ENCODE data around the gene SCMH1.

GRCh38 chr1:41072051-41072450, 170.1 kb downstream of the SCMH1 start:
- TF ChIP-seq, protein P1, sequence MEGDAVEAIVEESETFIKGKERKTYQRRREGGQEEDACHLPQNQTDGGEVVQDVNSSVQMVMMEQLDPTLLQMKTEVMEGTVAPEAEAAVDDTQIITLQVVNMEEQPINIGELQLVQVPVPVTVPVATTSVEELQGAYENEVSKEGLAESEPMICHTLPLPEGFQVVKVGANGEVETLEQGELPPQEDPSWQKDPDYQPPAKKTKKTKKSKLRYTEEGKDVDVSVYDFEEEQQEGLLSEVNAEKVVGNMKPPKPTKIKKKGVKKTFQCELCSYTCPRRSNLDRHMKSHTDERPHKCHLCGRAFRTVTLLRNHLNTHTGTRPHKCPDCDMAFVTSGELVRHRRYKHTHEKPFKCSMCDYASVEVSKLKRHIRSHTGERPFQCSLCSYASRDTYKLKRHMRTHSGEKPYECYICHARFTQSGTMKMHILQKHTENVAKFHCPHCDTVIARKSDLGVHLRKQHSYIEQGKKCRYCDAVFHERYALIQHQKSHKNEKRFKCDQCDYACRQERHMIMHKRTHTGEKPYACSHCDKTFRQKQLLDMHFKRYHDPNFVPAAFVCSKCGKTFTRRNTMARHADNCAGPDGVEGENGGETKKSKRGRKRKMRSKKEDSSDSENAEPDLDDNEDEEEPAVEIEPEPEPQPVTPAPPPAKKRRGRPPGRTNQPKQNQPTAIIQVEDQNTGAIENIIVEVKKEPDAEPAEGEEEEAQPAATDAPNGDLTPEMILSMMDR (IDR thresholded peaks at IDR 0.05), result no peak
- TF ChIP-seq POLR2AphosphoS5 (IDR thresholded peaks at IDR 0.05) (no peak), POLR2A (IDR thresholded peaks at IDR 0.05) (no peak)
